Upper lobe of left lung (tissue), 6 donors: ENCODE measurements around the gene RND2. TPM values are rescaled to one million over a fixed set of nuclear protein-coding genes. Genes with fewer than 3 reads are reported as not detected.
A peak's percentile ranks its signal among the peaks of the same experiment; 100 is the strongest.

Experiments
- ATAC-seq, 2 donors: fragments of 200-7000 bp; cut with Tn5 transposase; one replicate each; pipeline ENCODE4 v1.9.1; 2022; ENCODE audit warnings: mild to moderate bottlenecking in 2 of 2, moderate library complexity in 2 of 2; ENCODE audit not compliant: low FRiP score in 2 of 2
- DNase-seq, 2 donors: peaks; one replicate each; pipeline ENCODE4 v3.0.0-alpha.2; 2019 to 2020
- H3K27ac ChIP-seq, 4 donors: fragments of 200-600 bp; sonication (generic); one replicate each; pipeline ENCODE4 v1.5.1; 2016 to 2019
- H3K27me3 ChIP-seq, 4 donors: fragments of 200-600 bp; sonication (generic); one replicate each; pipeline ENCODE4 v1.5.1; 2017 to 2019
- H3K36me3 ChIP-seq, 4 donors: fragments of 200-600 bp; sonication (generic); one replicate each; pipeline ENCODE4 v1.5.1; 2016 to 2019
- H3K4me1 ChIP-seq, 4 donors: fragments of 200-600 bp; sonication (generic); one replicate each; pipeline ENCODE4 v1.5.1; 2018 to 2019
- H3K4me3 ChIP-seq, 4 donors: fragments of 200-600 bp; sonication (generic); one replicate each; pipeline ENCODE4 v1.5.1; 2017 to 2019; ENCODE audit warnings: mild to moderate bottlenecking in 2 of 4, moderate library complexity in 1 of 4
- H3K9me3 ChIP-seq, 4 donors: fragments of 200-600 bp; sonication (generic); one replicate each; pipeline ENCODE4 v1.5.1; 2018 to 2019
- EP300 ChIP-seq, 4 donors: sonication (generic); formaldehyde crosslinking; IDR thresholded peaks; one replicate each; pipeline ENCODE4 v1.5.1; 2017; ENCODE audit warnings: antibody characterized with exemption in 4 of 4, control low read depth in 2 of 4
- POLR2A ChIP-seq, 4 donors: fragments of 450-650 bp; IDR thresholded peaks; one replicate each; pipeline ENCODE4 v1.5.1; 2016 to 2017; ENCODE audit warnings: antibody characterized with exemption in 4 of 4, mild to moderate bottlenecking in 2 of 4
- POLR2AphosphoS5 ChIP-seq, 2 donors: sonication (generic); formaldehyde crosslinking; IDR thresholded peaks; one replicate each; pipeline ENCODE4 v1.5.1; 2017; ENCODE audit warnings: antibody characterized with exemption in 2 of 2
- WGBS, 2 donors: methylation state at CpG; one replicate each; pipeline ENCODE4 v1.1.5; 2017 to 2018; 5-methylcytosine and 5-hydroxymethylcytosine counted together
- total RNA-seq, 6 donors: library from RNA; depleted of rRNA in 4 of 6; stranded (reverse); fragments of >200 nt in 4 of 6; gene quantifications; one replicate each; pipeline versions ENCODE4 v1.1.0 to v1.2.1, GENCODE V29; 2016 to 2021
- TF ChIP-seq, protein P1 (sequence below), 6 experiments: fragments of 450-650 bp in 4 of 6; fragments of 200-600 bp in 2 of 6; sonication (generic) in 2 of 6; IDR thresholded peaks; one replicate each; pipeline ENCODE4 v1.5.1; 2016 to 2019; ENCODE audit warnings: antibody characterized with exemption in 6 of 6
- donor health status: DM: no; HTN: no; CAD: no; lungs with moderate emphysema.
- donor health status: DM: no; HTN: yes; CAD: no; lungs with severe emphysema.

RND2 gene
- total RNA-seq, 6 donors from 2014 or later = 0.15 to 2.0 (median 0.47) TPM; not detected in 2

DNA sequence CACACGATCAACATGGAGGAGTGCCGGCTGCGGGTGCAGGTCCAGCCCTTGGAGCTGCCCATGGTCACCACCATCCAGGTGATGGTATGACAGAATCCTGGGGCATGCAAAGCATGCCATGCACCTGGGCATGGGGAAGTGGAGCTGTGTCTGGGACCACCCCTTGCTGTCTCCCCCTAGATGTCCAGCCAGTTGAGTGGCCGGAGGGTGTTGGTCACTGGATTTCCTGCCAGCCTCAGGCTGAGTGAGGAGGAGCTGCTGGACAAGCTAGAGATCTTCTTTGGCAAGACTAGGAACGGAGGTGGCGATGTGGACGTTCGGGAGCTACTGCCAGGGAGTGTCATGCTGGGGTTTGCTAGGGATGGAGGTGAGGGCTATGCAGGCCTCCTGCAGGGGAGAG, 11.7 kb upstream of the RND2 start:
- DNase-seq (no peak), ATAC-seq (no peak)
- Histone ChIP-seq H3K36me3 (peaks cover 0 to 64% (median 38%) of the 10 kb centered on the region in 4 donors), H3K27ac (peak overlapping the region in 3 of 4 donors; percentile 57 to 85 (median 77)), H3K9me3 (no peaks in the 10 kb centered on the region), H3K4me1 (peaks cover 40 to 77% (median 66%) of the 10 kb centered on the region in 4 donors), H3K27me3 (no peaks in the 10 kb centered on the region), H3K4me3 (no peak overlapping the region)
- TF ChIP-seq POLR2A (IDR thresholded peaks at IDR 0.05) (no peak), POLR2AphosphoS5 (IDR thresholded peaks at IDR 0.05) (no peak), EP300 (IDR thresholded peaks at IDR 0.05) (no peak)
- TF ChIP-seq, protein P1, sequence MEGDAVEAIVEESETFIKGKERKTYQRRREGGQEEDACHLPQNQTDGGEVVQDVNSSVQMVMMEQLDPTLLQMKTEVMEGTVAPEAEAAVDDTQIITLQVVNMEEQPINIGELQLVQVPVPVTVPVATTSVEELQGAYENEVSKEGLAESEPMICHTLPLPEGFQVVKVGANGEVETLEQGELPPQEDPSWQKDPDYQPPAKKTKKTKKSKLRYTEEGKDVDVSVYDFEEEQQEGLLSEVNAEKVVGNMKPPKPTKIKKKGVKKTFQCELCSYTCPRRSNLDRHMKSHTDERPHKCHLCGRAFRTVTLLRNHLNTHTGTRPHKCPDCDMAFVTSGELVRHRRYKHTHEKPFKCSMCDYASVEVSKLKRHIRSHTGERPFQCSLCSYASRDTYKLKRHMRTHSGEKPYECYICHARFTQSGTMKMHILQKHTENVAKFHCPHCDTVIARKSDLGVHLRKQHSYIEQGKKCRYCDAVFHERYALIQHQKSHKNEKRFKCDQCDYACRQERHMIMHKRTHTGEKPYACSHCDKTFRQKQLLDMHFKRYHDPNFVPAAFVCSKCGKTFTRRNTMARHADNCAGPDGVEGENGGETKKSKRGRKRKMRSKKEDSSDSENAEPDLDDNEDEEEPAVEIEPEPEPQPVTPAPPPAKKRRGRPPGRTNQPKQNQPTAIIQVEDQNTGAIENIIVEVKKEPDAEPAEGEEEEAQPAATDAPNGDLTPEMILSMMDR (IDR thresholded peaks at IDR 0.05) = no peak
- 82 to 85% methylated on average over 7 to 8 of the region's 8 CpGs for WGBS, 2 donors

DNA sequence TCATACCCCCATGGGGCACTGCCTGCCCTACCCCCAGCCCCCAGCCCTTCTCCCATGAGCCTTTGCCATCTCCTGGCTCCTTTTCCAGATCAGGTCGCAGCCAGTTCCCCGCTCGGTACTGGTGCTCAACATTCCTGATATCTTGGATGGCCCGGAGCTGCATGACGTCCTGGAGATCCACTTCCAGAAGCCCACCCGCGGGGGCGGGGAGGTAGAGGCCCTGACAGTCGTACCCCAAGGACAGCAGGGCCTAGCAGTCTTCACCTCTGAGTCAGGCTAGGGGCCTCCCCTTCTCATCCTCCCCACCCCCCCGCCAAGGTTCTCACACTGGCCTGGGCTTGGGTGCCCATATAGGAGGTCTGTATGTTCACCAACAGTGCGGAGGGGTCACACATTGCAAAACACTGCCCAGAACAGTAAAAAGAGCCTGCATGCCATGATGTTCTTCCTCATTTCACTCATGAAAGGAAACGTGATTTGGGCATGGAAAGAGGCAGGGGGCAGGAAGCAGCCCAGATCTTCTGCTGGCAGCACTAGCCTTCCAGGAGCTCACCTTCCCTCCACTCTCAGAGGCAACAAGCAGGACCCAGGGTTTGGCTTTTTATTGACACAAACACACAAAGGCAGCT, 10.9 kb upstream of the RND2 start:
- H3K4me3 ChIP-seq = no peak overlapping the region
- H3K27ac ChIP-seq = peak overlapping the region; percentile 64 to 85 (median 72)
- no peak for ATAC-seq
- no peak for DNase-seq
- H3K27me3 ChIP-seq = no peaks in the 10 kb centered on the region
- H3K9me3 ChIP-seq = no peaks in the 10 kb centered on the region
- no peak for TF ChIP-seq EP300 (IDR thresholded peaks at IDR 0.05)
- TF ChIP-seq, protein P1 (IDR thresholded peaks at IDR 0.05) = no peak
- no peak for TF ChIP-seq POLR2A (IDR thresholded peaks at IDR 0.05)
- no peak for TF ChIP-seq POLR2AphosphoS5 (IDR thresholded peaks at IDR 0.05)
- peaks cover 46 to 85% (median 73%) of the 10 kb centered on the region in 4 donors for H3K4me1 ChIP-seq
- 73 to 76% methylated on average over 6 to 11 of the region's 12 CpGs for WGBS, 2 donors
- H3K36me3 ChIP-seq = peaks cover 0 to 70% (median 38%) of the 10 kb centered on the region in 4 donors

DNA sequence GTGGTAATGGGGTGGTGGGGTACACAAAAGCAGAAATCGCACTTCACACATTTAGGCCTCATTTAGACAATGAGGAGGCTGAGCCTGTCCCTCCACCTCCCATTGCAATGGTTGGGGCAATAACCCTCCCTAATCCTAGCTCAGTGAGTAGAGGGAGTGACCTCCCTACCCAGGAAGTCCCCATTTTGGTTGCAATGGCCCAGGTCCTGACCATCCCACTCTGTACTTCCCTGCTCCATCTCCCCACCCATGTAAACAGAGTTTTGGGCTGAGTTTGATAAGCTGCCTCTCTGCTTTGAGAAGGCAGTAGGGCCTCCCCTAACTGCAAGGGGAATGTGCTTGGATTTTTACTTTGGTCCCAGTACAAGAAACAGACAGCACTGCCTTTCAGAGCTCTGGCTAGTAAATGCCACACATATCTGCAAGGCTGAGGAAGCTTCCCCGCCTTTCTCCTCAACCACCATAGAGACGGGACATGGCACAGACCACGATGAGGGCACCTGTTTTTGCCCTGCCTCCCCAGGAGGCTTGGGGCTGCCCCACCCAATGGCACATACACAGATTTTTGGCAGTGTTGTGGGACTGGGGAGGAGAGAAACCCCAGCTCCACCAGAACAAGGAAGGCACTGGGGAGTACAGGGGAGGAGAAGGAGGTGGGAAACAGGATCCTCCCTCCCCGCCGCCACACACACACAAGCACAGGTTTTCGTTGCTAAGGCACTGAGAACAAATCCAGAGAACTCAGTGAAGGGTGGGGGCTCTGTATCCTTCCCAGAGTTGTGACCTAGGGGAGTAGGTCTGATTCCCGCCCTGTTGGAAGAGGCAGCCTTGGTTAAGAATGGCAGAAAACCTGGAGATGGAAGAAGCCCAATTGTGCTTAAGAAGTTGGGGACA, 10.1 kb upstream of the RND2 start:
- H3K4me3 ChIP-seq = no peak overlapping the region
- ATAC-seq (peak in 1 of 2 donors; percentile 1), DNase-seq (no peak)
- 62 to 64% methylated on average over 5 to 8 of the region's 8 CpGs for WGBS, 2 donors
- peaks cover 54 to 88% (median 78%) of the 10 kb centered on the region in 4 donors for H3K4me1 ChIP-seq
- H3K9me3 ChIP-seq = no peaks in the 10 kb centered on the region
- peak overlapping the region; percentile 64 to 85 (median 72) for H3K27ac ChIP-seq
- no peak for TF ChIP-seq EP300 (IDR thresholded peaks at IDR 0.05)
- TF ChIP-seq POLR2A (IDR thresholded peaks at IDR 0.05) = no peak
- TF ChIP-seq POLR2AphosphoS5 (IDR thresholded peaks at IDR 0.05) = no peak
- TF ChIP-seq, protein P1 (IDR thresholded peaks at IDR 0.05) = no peak
- H3K27me3 ChIP-seq = no peaks in the 10 kb centered on the region
- peaks cover 0 to 70% (median 38%) of the 10 kb centered on the region in 4 donors for H3K36me3 ChIP-seq

DNA sequence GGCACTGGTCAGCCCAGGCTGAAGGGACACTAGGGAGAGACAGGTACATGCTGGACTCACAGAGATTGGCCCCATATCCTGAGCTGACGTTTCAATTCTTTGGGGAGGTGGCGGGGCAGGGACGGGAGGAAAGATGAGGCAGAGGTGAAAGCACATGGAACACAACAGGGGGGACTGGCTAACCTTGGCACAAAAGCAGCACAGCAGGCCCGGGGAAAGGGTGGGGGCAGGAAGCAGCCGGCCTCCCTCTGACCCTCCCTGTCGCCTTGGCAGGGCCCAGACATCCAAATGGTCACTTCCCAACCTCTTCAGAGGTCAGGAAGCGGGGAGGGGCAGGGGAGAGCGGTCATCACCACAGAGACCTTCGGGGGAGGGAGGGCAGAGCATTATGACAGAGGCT, 9.5 kb upstream of the RND2 start:
- Histone ChIP-seq H3K9me3 (no peaks in the 10 kb centered on the region), H3K4me3 (no peak overlapping the region), H3K27me3 (no peaks in the 10 kb centered on the region), H3K4me1 (peaks cover 57 to 88% (median 81%) of the 10 kb centered on the region in 4 donors), H3K27ac (peak overlapping the region; percentile 64 to 85 (median 72)), H3K36me3 (peaks cover 0 to 70% (median 38%) of the 10 kb centered on the region in 4 donors)
- WGBS, 2 donors = 43 to 57% methylated on average over 5 to 9 of the region's 9 CpGs
- TF ChIP-seq POLR2A (IDR thresholded peaks at IDR 0.05) = no peak
- TF ChIP-seq, protein P1 (IDR thresholded peaks at IDR 0.05) = no peak
- peak; percentile 71 to 81 for TF ChIP-seq POLR2AphosphoS5 (IDR thresholded peaks at IDR 0.05)
- TF ChIP-seq EP300 (IDR thresholded peaks at IDR 0.05) = peak in 1 of 4 donors; percentile 37
- DNase-seq (peak; percentile 51 to 56), ATAC-seq (peak; percentile 50 to 55)
